SK-N-MC (cell line): Measurements from ENCODE around the gene TACSTD2.
"Not testable (repeated sequence)": the region's sequence is repeated elsewhere in the genome, so short reads cannot be mapped to it uniquely, and the experiment has no call there.

Experiments used
- DNase-seq: peaks from one replicate; pipeline ENCODE4 v3.0.0-alpha.2; 2011; ENCODE audit warnings: low read depth, low spot score
- H3K27ac ChIP-seq: fragments of 200-600 bp; sonication (generic); 2 replicates; pipeline ENCODE4 v1.5.1; 2016; ENCODE audit warnings: mixed run types
- H3K36me3 ChIP-seq: fragments of 200-600 bp; sonication (generic); 2 replicates; pipeline ENCODE4 v1.6.1; 2017; ENCODE audit warnings: antibody characterized with exemption, low read length, mixed read lengths; ENCODE audit not compliant: insufficient read depth
- H3K4me3 ChIP-seq: fragments of 200-600 bp; sonication (generic); 2 replicates; pipeline ENCODE4 v1.5.1; 2016
- H3K9ac ChIP-seq: fragments of 200-600 bp; sonication (generic); 2 replicates; pipeline ENCODE4 v1.8.0; 2017; ENCODE audit warnings: mixed run types, mixed read lengths; ENCODE audit not compliant: insufficient read length
- H3K9me3 ChIP-seq: fragments of 200-600 bp; sonication (generic); 2 replicates; pipeline ENCODE4 v1.6.1; 2017; ENCODE audit warnings: low read depth, mild to moderate bottlenecking, antibody characterized with exemption, low read length, moderate library complexity, mixed read lengths
- EZH2 ChIP-seq: fragments of 200-600 bp; sonication (generic); IDR thresholded peaks from one replicate; pipeline ENCODE4 v1.6.1; 2017; ENCODE audit warnings: antibody characterized with exemption
- FOXP2 ChIP-seq: optimal IDR thresholded peaks from 2 replicates; pipeline ENCODE3; 2011; ENCODE audit warnings: mild to moderate bottlenecking, moderate library complexity; ENCODE audit not compliant: insufficient read depth; ENCODE audit errors: extremely low read length, control extremely low read depth
- POLR2AphosphoS5 ChIP-seq: IDR thresholded peaks from 2 replicates; pipeline ENCODE4 v1.6.1; 2012; ENCODE audit warnings: mild to moderate bottlenecking, low read depth, low read length, borderline replicate concordance

Gene TACSTD2

GRCh38 chr1:58576727-58577653 is at the start of gene TACSTD2:
TACSTD2 (minus strand) TSS chr1:58577252; CDS start chr1:58577156, 96 bp downstream.
- Histone ChIP-seq H3K9ac (no peak within 1 kb of the TSS), H3K36me3 (no peaks in the 10 kb centered on the region), H3K27ac (no peak within 1 kb of the TSS), H3K9me3 (no peaks in the 10 kb centered on the region), H3K4me3 (no peak within 1 kb of the TSS)
- DNase-seq = no peak
- no peak for TF ChIP-seq POLR2AphosphoS5
- TF ChIP-seq FOXP2 = no peak
- TF ChIP-seq EZH2 = no peak

DNA sequence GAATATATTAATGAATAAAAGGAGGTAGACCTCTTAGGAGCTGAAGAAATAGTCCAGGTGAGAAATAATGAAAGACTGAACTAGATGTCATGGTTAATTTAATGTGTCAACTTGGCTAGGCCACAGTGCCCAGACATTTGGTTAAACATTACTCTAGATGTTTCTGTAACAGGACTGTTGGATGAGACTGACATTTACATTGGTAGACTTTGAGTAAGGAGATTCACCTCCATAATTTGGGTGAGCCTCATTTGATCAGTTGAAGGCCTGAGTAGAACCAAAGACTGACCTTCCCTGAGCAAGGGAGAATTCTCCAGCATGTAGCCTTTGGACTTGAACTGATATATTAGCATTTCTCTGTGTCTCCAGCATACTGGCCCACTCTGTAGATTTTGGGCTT is 49.2 kb upstream of the TACSTD2 start:
- TF ChIP-seq FOXP2 (no peak), EZH2 (no peak), POLR2AphosphoS5 (no peak)

DNA sequence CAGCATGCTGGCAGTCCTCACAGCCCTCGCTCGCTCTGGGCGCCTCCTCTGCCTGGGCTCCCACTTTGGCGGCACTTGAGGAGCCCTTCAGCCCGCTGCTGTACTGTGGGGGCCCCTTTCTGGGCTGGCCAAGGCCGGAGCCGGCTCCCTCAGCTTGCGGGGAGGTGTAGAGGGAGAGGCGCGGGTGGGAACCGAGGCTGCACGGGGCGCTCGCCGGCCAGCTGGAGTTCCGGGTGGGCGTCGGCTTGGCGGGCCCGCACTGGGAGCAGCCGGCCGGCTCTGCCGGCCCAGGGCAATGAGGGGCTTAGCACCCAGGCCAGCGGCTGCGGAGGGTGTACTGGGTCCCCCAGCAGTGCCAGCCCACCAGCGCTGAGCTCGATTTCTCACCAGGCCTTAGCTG is 46.2 kb upstream of the TACSTD2 start:
- DNase-seq, H3K27ac ChIP-seq, H3K4me3 ChIP-seq, H3K36me3 ChIP-seq, H3K9ac ChIP-seq, H3K9me3 ChIP-seq: not testable (repeated sequence)

More for the DNA sequence above, 49.2 kb upstream of the TACSTD2 start:
- no peak overlapping the region for H3K9ac ChIP-seq
- no peak overlapping the region for H3K27ac ChIP-seq
- no peaks in the 10 kb centered on the region for H3K9me3 ChIP-seq
- H3K4me3 ChIP-seq = no peak overlapping the region
- no peaks in the 10 kb centered on the region for H3K36me3 ChIP-seq
- no peak for DNase-seq

DNA sequence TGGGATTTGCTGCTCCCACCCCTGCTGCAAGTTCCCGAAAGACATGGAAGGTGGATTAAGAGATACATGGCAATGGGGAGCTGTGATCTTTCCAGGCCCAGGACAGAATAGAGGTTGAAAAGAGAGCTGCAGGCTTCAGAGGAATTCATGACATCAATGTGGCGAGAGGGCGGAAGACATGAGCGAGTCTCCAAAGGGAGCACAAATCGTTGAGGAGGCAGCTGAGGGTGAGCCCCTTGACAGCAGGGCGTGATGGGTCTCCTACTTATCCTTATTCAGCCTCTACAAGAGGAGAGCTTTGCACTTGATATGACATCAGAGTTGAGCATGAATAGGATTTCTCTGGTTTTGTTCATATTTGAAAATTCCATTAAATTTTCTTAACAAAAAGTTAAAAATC is 45.5 kb upstream of the TACSTD2 start:
- no peak overlapping the region for H3K27ac ChIP-seq

DNA sequence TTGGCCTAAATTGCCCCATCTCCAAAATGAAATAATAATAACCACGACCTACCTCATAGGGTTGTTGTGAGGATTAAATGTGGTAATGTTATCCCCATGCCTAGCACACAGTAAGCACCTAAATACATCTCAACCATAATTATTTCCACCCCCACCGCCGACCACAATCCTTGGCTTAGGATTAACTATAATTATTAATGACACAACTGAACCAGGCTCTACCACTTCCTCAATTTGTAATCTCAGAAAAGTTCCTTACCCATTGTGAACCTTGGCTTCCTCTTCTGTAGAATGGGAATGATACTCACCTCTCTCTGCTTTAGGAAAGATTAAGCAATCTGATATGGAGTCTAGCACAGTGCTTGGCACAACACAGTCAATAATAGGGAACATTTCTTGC is 44.3 kb upstream of the TACSTD2 start:
- DNase-seq = no peak
- Histone ChIP-seq H3K4me3 (no peak overlapping the region), H3K9me3 (no peaks in the 10 kb centered on the region), H3K27ac (no peak overlapping the region), H3K36me3 (no peaks in the 10 kb centered on the region), H3K9ac (no peak overlapping the region)
- TF ChIP-seq POLR2AphosphoS5 = no peak
- no peak for TF ChIP-seq FOXP2
- no peak for TF ChIP-seq EZH2

More for the DNA sequence above, 45.5 kb upstream of the TACSTD2 start:
- TF ChIP-seq POLR2AphosphoS5 (no peak), FOXP2 (no peak), EZH2 (no peak)
- no peaks in the 10 kb centered on the region for H3K36me3 ChIP-seq
- H3K9ac ChIP-seq = no peak overlapping the region
- DNase-seq = no peak
- no peaks in the 10 kb centered on the region for H3K9me3 ChIP-seq
- no peak overlapping the region for H3K4me3 ChIP-seq

- Histone ChIP-seq H3K9ac (no peak overlapping the region), H3K4me3 (no peak overlapping the region), H3K27ac (no peak overlapping the region), H3K36me3 (no peaks in the 10 kb centered on the region), H3K9me3 (no peaks in the 10 kb centered on the region)
- no peak for TF ChIP-seq POLR2AphosphoS5
- no peak for TF ChIP-seq EZH2
- no peak for TF ChIP-seq FOXP2
- no peak for DNase-seq
Observed at GRCh38 chr1:58620926-58621325, 43.9 kb upstream of the TACSTD2 start.

- no peak for DNase-seq
- no peak overlapping the region for H3K4me3 ChIP-seq
- H3K9ac ChIP-seq = no peak overlapping the region
- no peaks in the 10 kb centered on the region for H3K9me3 ChIP-seq
- no peaks in the 10 kb centered on the region for H3K36me3 ChIP-seq
- TF ChIP-seq FOXP2 (no peak), POLR2AphosphoS5 (no peak), EZH2 (no peak)
- H3K27ac ChIP-seq = no peak overlapping the region
Observed at GRCh38 chr1:58620259-58620658, 43.2 kb upstream of the TACSTD2 start.

DNA sequence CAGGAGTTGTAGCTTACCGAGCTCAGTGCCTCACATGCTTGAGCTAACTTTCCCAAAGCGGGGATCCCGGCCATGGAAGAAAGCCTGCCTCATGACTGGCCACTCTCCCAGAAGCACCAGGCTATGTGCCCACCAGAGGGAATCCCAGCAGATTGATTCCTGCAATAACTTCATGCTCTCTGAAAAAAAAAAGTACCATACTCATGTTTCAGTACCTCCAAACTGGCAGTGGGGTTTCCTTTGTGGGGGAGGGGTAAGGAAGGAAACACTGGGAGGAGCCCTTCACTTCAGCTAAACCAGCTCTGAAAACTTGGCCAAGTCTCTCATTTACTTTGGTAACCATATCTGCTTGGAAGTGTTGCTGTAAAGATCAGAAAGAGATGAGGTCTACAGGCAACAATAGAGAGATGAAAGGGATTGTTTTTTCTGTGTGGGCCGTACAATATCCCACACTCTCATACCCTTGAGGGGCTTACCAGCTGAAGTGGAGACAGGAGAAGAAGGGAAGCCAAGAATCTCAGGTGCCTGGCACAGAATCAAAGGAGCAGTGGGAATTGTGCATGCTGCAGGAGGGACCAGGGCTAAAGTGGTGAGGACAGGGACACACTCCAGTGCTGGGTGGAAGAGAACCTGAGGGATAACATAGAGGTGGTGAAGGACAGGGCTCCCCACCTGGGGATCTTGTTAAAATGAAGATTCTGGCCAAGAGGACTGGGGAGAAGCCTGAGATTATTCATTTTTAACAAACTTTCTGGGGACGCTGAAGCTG is 42.4 kb upstream of the TACSTD2 start:
- H3K9ac ChIP-seq = no peak overlapping the region
- DNase-seq = no peak
- no peaks in the 10 kb centered on the region for H3K9me3 ChIP-seq
- no peak for TF ChIP-seq FOXP2
- TF ChIP-seq POLR2AphosphoS5 = no peak
- no peak for TF ChIP-seq EZH2
- H3K4me3 ChIP-seq = no peak overlapping the region
- H3K27ac ChIP-seq = no peak overlapping the region
- no peaks in the 10 kb centered on the region for H3K36me3 ChIP-seq
